Hematopoietic multipotent progenitor cell (in vitro differentiated cells): Measurements from ENCODE around the gene HSP90AA1. TPM values are rescaled to one million over a fixed set of nuclear protein-coding genes. Genes with fewer than 3 reads are reported as not detected.
"Not testable (repeated sequence)": the region's sequence is repeated elsewhere in the genome, so short reads cannot be mapped to it uniquely, and the experiment has no call there.

Experiments
- DNase-seq, 3 donors: peaks; one replicate each; pipeline ENCODE4 v3.0.0-alpha.2; 2011 to 2015; ENCODE audit warnings: low read depth in 2 of 3, low spot score in 2 of 3
- total RNA-seq: library from RNA; depleted of rRNA; stranded (reverse); fragments of >200 nt; gene quantifications from one replicate; pipeline ENCODE4 v1.2.3, GENCODE V29; 2012

The HSP90AA1 gene
- total RNA-seq, 1 donor, result 179 TPM

DNA sequence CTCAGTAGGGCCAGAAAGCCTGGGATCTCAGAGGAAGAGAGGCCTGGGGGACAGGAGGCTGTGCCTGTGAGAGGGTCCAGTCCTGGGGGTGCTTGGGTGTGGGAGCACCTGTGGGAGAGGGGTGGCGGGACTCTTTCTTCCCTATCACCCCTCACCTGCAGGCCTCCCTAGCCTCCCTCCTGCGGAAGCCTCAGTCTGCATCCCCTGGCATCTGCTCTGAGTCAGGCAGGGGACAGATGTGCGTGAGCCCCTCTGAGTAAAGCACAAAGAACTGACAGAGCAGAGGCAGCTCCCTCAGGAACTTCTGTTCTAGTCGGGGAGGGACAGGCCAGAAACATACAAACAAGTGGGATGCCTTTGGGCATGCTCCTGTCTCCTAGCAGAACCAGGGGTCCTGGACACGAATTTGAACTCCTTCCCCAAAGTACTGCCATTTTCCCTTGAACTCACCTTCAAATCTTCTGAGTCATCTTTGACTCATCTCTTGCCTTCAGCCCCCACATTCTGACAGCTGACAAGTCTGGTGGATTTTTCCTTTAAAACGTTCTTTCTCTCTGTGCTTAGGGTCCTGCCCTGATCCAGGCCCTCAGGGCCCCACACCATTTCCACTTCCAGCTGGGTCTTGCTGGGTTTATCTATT is 8.5 kb upstream of the HSP90AA1 start:
- no peak for DNase-seq

DNA sequence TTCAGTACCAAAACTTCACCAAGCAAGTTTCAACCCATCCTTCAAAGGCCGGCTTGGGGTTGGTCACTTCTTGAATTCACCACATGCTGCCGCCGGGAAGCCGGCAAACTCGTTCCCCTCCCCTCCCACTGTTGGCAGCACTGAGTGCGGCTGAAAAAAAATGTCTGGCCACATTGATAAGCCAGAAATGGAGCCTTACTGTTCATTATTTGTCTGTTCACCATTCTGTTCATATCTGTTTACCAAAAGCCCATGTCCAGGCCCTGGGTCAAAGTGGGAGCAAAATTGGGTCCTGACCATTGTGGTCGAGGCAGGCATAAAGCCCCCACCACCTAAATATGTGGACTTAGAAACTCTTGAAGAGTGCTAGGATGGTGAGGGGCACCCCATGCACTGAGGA is 7.3 kb upstream of the HSP90AA1 start:
- peak in 1 of 3 donors; percentile 15 for DNase-seq

DNA sequence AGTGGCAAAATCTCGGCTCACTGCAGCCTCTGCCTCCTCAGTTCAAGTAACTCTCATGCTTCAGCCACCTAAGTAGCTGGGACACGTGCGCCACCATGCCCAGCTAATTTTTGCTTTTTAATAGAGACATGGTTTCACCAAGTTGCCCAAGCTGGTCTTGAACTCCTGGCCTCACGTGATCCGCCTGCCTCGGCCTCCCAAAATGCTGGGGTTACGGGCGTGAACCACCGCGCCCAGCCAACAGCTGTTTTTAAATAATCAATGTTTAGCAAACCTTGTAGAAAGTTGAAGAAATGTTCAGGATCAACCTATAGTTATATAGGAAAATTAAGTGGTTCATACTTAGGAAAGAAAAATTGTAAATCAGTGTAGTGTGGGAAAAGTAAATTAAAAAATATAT is 6.0 kb upstream of the HSP90AA1 start:
- no peak for DNase-seq

DNA sequence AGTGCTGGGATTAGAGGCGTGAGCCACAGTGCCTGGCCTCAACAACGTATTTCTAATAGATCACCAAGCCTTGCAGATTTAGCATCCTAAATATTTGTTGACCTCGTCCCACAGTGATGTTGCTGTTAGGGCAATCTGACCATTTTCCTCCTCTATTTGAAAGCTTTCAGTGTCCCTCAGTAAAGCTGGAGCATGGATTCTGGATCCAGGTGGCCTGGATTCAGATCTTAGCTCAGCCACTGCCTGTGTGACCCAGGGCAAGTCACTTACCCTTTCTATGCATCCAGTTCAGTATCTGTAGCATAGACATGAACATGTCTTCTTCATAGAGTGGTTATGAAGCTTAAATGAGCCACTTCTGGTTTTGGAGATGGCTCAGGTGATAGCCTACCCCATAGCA is 3.9 kb upstream of the HSP90AA1 start:
- DNase-seq, result no peak

DNA sequence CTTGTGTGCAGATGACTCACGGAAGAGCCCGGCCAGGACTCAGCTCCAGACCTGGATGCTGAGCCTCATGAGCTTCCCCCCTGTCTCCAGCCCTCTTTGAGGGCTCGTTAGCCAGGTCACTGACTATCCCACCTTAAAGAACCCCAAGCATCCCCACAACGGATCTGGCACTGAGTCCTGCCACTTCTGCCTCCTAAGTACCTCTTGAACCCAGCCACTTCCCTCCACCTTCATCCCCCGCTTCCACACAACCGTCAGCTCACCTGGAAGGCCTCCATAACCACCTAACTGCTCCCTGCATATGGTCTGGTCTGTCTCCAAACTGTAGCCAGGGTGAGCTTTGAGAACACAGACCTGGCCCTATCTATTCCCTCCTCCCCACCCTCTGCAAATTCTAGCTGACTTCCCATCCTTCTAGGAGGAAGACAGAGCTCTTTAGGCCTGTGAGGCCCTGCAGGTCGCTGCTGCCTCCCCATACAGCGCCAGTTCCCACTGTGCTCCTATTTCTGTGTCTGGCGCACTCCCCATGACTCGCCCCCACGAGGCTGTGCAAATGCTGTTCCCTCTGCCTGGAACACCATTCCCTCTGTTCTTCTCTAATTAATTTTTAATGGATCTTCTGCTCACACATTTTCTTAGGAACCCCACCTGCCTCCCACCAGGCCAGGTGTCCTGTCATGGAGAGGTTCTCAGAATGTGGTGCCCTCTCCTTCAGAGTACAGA is 2.9 kb upstream of the HSP90AA1 start:
- DNase-seq, result no peak

DNA sequence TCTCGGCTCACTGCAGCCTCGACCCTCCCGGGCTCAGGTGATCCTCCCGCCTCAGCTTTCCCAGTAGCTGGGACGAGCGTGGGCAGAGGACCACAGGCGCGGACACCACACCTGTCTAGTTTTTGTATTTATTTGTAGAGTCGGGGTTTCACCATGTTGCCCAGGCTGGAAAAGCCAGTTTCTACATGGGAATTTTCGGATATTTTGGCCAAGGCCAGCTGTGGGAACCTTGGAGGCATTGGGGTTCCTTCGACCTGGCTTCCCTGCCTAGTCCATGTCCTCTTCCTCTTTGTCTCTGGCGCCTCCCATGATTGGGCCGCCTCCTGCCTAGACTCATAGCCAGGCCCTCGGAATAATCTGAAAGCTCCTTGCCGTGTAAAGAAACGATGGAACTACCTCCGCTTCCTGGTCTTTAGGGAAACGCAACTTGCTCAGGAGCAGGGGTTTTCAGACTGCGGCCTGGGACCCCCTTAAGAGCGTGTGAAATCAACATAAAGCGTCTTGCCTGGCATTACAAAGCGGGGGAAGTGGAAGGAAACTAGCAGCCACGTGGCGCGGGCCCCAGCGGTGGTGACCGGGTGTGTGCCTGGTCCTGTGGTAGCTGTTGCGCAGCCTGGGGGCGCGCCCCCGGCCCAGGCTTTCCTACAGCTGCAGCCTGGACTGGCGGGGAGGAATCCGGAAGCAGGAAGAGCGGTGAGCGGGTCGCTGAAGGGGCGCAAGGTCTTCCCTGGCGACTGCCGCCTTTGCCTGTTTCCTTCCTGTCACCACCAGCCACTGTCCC is 1.4 kb upstream of the HSP90AA1 start:
- peak in 2 of 3 donors; percentile 66 to 74 for DNase-seq

DNA sequence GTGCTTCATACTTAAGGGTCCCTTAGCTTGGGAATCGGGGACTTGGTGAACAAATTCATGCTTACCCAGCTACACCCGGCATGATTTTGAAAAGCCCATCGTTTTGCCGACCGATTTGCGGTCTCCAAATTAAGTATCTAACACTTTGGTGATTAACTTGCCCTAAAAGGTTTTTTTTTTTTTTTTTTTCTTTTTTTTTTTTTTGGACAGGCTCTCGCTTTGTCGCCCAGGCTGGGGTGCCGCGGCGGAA is 843 bp upstream of the HSP90AA1 start:
- DNase-seq, result no peak

DNA sequence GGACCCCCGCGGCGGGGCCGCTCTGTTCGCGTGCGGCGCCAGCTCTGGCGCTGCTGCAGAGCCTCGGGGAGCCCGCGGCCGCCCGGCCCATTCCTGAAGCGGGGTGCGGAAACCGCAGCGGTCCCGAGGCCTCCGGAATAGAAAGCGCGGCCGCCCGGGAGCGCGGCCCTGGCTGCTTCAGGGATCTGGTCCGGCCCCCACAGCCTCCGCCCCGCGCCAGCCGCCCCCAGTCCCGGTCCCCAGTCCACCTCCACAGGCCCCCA is 204 bp downstream of the HSP90AA1 start:
- DNase-seq, result no peak

DNA sequence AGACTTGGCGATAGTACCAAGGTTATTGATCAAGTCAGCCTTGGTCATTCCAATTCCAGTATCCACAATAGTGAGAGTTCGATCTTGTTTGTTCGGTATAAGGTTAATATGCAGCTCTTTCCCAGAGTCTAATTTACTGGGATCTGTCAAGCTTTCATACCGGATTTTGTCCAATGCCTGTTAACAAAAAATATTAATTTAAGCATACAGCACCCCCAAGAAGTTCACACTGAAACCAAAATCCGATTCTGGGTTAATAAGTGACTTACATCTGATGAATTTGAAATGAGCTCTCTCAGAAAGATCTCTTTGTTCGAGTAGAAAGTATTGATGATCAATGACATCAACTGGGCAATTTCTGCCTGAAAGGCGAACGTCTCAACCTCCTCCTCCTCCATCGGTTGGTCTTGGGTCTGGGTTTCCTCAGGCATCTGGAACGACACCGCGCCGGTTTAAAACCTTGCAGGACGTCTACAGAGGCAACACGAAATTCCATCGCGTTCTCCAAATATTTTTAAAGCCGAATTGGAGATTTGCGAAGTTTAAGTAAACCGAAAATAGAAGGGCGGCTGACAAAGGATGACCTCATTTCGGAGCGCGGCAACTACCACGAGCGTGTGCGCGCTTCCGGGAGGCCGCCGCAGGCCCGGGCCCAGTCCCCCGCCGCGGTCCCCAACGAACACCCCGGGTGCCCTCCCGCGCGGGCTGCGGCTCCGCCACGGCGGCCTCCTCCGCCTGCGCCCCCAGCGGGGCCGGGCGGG is 716 bp downstream of the HSP90AA1 start:
- peak; percentile 55 to 71 (median 66) for DNase-seq

DNA sequence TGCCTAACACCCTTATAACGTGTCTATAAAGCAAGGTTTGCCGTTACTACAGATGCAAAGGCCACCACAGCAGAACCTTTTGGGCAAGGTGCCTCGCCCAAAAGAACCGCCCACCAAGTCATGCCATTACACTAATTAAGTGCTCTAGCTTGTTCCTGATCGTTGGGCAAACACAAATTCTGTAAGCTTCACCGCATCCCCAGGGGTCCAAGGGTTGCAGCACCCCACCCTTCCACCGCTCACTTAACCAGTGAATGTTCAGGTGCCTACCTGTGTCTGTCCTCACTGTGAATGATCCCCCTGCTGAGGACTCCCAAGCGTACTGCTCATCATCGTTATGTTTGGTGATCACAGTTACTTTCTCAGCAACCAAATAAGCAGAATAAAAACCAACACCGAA is 1.4 kb downstream of the HSP90AA1 start:
- DNase-seq, result no peak

DNA sequence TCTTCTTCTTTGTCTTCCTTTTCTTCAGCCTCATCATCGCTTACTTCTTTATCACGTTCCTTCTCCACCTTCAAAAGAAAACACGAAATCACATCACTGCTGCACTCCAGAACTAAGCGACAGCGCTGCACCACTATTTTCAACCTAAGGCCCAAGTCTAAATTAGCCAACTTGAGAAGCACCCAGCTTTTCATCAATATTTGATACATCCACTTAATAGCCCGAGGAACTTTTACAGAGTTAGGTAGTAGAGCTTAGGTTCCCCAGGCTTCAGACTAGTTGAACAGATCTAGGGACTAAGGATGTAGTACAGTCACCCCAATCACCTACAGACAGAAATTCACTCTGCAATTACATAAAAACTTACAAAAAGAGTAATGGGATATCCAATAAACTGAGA is 1.9 kb downstream of the HSP90AA1 start:
- DNase-seq, result no peak

DNA sequence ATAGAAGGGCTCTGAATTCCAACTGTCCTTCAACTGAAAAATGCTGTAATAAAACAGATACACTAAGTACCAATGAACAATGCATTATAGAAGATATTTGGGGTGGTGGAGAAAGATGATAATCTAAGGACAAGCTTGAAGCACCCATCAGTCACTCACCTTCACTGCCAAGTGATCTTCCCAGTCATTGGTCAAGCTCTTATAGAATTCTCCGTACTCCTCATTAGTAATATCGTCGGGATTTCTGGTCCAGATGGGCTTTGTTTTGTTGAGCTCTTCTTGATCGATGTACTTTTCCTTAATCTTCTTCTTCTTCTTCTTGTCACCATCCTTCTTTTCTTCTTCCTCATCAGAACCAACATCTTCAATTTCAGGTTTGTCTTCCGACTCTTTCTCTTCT is 2.3 kb downstream of the HSP90AA1 start:
- not testable (repeated sequence) for DNase-seq

DNA sequence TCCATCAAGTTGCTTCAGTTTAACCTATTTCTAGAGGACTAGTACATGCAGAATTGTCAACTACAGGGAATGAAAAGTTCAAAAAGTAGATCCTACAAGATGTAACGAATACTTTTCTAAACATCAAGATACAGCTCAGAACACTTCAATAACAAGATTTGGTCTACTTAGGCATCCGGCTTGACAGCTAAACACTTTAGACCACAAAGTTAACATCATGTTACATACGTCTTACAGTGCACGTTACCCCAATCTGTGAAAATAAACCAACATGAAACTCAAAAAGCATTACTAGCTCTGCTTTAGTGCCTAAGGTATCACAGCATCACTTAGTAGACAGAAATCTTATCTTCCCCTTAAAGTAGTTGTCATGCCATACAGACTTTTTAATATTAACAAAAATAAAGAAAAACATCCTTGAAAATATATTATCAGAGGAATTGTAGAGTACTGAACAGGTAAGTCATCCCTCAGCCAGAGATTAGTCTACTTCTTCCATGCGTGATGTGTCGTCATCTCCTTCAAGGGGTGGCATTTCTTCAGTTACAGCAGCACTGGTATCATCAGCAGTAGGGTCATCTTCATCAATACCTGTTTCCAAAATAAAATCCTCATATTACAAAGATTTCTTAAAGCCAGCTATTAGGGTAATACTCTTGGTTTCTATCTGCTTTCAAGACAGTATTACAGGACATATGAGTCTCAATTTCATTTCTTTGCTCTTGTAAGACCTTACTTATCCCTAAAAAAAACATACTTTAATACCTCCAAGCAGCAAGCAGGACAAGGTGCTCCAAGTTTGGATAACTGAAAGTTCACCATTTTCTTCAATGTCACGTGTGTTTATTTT is 5.4 kb downstream of the HSP90AA1 start:
- no peak for DNase-seq

DNA sequence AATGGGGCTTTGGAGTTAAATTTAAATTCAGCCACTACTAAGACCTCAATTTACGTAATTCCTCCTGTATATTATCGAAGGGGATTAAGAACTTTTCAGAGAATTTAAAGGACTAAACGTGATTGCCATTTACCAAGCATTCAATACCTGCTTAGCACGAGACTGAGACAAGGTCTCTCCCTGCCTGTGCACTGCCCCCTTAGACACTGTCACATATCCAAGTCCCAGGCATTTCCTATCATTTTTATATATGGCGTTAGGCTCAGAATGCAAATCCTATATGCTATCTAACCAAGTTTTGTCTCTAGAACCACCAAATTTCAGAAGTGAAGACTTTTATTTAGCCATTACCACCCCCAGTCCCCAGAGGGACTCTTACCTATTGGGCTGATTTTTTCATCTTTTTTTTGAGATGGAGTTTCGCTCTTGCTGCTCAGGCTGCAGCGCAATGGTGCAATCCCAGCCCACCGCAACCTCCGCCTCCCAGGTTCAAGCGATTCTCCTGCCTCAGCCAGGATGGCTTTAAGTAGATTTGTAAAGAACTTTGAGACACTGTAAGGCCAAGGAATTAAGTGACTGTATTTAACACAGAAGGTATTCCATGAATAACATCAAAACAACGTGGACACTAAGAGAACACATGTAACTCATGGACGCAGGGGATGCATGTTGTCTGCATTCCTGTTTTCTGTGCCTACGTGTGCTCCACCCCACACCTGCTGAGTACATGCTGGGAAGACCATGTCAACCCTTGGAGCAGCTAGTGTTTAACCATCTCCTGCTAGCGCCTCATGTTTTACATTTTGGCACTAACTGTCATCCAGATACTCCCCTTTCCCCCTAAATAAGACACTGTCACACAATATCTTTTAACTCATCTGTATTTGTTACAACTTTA is 6.4 kb downstream of the HSP90AA1 start:
- DNase-seq, result peak in 1 of 3 donors; percentile 21

DNA sequence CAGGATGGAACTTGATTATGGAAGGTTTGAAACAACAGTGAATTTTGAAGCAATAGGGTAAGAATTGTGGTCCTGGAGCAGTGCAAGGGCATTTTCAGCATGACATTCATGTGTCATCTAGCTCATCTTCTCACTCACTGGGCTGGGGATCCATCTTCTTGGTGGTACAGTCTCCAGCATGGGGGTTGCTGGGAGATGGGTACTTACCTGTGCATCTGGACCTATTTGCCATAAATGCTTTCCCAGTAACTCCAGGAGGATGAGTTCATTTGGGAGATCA is 7.2 kb downstream of the HSP90AA1 start:
- DNase-seq, result no peak

DNA sequence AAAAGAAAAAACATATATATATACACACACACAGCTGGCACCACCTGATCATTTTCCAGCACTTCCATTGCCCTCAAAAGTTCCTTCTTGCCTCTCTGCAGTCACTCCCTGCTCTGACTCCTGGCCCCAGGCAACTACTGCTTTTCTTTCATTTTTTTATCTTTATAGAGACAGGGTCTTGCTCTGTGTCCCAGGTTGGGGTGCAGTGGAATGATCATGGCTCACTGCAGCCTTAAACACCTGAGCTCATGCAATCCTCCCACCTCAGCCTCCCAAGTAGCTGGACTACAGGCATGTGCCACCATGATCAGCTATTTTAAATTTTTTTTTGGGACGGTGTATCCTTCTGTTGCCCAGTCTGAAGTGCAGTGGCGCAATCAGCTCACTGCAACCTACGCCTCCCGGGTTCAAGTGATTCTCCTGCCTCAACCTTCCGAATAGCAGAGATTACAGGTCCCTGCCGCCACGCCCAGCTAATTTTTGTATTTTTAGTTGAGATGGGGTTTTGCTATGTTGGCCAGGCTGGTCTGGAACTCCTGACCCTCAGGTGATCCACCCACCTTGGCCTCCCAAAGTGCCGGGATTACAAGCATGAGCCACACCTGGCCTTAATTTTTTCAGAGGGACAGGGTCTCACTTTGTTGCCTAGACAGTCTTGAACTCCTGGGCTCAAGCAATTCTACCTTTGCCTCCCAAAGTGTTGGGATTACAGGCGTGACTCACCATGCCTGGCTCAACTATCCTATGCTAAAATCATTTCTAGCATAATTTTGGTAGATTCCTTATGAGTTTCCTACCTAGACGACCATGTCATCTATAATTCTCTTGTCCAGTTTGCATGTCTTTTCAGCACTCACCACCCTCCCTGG is 7.8 kb downstream of the HSP90AA1 start:
- DNase-seq, result no peak

DNA sequence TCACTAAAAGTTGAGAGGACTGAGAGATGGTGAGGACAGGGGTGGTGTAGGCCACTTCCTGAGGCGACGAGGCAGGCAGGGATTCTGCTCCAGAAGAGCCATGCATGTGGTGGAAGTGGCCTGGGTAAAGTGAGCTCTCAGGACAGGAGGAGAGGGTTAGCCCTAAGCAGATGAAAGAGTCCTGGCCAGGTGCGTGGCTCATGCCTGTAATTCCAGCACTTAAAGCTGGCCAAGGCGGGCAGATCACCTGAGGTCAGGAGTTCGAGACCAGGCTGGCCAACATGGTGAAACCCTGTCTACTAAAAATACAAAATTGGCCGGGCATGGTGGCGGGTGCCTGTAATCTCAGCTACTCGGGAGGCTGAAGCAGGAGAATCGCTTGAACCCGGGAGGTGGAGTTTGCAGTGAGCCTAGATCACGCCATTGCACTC is 8.5 kb downstream of the HSP90AA1 start:
- DNase-seq, result not testable (repeated sequence)

DNA sequence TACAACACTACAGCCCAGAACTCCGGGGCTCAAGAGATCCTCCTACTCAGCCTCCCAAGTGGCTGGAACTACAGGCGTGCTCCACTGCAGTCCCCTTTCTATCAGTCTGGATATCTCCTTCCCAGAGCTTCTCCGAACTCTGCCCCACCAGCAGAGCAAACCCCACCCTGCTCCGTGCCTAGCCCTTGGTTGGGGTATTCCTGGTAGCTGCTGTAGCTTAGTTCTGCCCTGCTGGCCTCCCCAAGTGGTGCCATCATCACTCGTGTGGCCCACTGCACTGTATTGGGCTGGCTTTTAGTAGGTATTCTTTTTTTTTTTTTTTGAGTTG is 9.5 kb downstream of the HSP90AA1 start:
- DNase-seq, result no peak

DNA sequence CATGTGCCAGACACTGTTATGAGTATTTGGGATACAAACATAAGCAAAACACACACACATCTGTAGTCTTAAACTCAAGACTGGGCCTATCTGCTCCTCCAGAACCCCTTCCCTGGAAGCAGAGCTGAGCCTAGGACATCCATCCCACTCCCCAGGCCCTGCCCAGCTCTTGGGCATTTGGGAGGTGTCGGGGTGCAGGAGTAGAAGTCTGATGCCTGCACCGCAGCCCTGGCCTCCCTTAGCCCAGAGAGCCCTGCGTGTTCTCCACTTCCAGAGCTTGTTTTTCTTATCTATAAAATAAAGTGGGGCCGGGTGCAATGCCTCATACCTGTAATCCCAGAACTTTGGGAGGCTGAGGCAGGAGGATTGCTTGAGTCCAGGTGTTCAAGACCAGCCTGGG is 11.7 kb downstream of the HSP90AA1 start:
- DNase-seq, result no peak
